H1 (cell line): ENCODE data around the gene LTC4S. TPM values are rescaled to one million over a fixed set of nuclear protein-coding genes. Genes with fewer than 3 reads are reported as not detected.

ENCODE experiments used
- CTCF ChIP-seq, 3 experiments: IDR thresholded peaks; 1 replicate in 2 of 3; 2 replicates in 1 of 3; pipeline versions ENCODE4 v1.5.1 to v1.6.1; 2011; ENCODE audit warnings: low read length in 3 of 3, mild to moderate bottlenecking in 3 of 3, inconsistent platforms in 2 of 3, low read depth in 1 of 3, moderate library complexity in 1 of 3; ENCODE audit not compliant: insufficient read depth in 1 of 3; ENCODE audit errors: control extremely low read depth in 1 of 3
- YY1 ChIP-seq: IDR thresholded peaks from 2 replicates; pipeline ENCODE4 v1.6.1; 2011; ENCODE audit warnings: low read depth, mild to moderate bottlenecking, low read length
- polyA plus RNA-seq, 7 experiments: library from polyadenylated mRNA; depleted of rRNA in 3 of 7; stranded (reverse) in 5 of 7; unstranded in 2 of 7; fragments of >200 nt in 5 of 7; fragments of 200-250 nt in 2 of 7; gene quantifications; 1 replicate in 5 of 7; 2 replicates in 1 of 7; 4 replicates in 1 of 7; pipeline versions ENCODE4 v1.2.1 to v1.2.3, GENCODE V29; 2011 to 2013; ENCODE audit warnings: missing spikeins in 2 of 7, mixed read lengths in 2 of 7
- total RNA-seq: library from RNA; stranded (reverse); fragmentation: NEBNext Ultra II Directional; extraction: Animal tissue kit (Norgen Biotek cat#: 25700); gene quantifications from 2 replicates; pipeline ENCODE4 v1.2.1, GENCODE V29; 2021

The LTC4S gene
- total and polyA plus RNA-seq, 2 of the 8 experiments (the other 6 are each of a cell fraction or from before 2014, with no cell fraction given), result 2.2 to 3.7 TPM

DNA sequence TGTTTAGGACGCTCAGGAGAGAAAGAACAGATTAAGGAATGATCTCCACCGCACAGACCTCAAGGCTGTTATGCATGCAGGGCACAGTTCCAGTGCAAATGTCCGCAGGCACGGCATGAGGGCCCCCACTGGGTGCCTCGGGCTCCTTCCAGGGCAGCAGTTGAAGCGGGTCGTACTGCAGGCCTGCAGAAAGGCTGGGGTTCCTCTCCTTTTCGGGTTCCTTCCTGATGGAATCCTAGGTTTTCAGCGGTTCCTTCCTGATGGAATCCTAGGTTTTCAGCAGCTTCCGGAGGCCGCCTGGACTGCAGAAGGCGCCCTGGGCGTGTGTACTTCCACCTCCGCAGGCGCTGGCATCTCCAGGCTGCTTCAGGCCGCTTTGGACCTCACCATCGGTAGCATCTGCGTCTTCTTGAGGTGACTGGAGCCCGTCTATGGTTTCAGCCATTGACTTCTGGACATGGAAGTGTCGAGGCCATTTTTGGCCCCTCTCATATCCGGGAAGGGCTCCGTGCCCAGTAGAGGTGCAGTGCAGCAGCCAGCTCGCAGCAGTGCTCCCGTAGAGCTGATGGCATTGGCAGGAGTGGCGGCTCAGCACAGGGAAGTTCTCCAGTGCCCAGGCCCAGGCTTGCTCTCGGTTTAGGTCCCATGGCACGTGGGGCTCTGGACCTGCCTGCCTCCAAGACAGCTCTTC is 18.5 kb downstream of the LTC4S start (continued):
- TF ChIP-seq CTCF (IDR thresholded peaks at IDR 0.05; ENCODE audit: control extremely low read depth in 1 of 3, insufficient read depth in 1 of 3, low read depth in 1 of 3, low read length in 3 of 3) (no peak), YY1 (no peak)
